MM.1S (cell line): ENCODE data around the gene GPR173.

Experiments used
- DNase-seq: peaks from one replicate; pipeline ENCODE4 v3.0.0-alpha.2; 2015
- H2AFZ ChIP-seq: fragments of 300-600 bp; sonication (generic); 2 replicates; pipeline ENCODE4 v1.6.0; 2016; ENCODE audit warnings: antibody characterized with exemption, low read length
- H3F3A ChIP-seq: fragments of 300-600 bp; sonication (generic); 2 replicates; pipeline ENCODE4 v1.6.1; 2016; ENCODE audit warnings: mild to moderate bottlenecking, antibody characterized with exemption, low read length, moderate library complexity, mixed read lengths; ENCODE audit not compliant: insufficient read depth
- H3K27ac ChIP-seq: fragments of 300-600 bp; sonication (generic); 2 replicates; pipeline ENCODE4 v1.5.1; 2016; ENCODE audit warnings: mild to moderate bottlenecking, low read length
- H3K27me3 ChIP-seq: fragments of 300-600 bp; sonication (generic); replicated peaks from 2 replicates; pipeline ENCODE4 v1.6.0; 2016; ENCODE audit warnings: low read length; ENCODE audit not compliant: insufficient read depth
- H3K36me3 ChIP-seq: fragments of 300-600 bp; sonication (generic); replicated peaks from 2 replicates; pipeline ENCODE4 v1.6.1; 2016; ENCODE audit warnings: mild to moderate bottlenecking, low read length, mixed read lengths; ENCODE audit not compliant: insufficient read depth
- H3K4me1 ChIP-seq: fragments of 300-600 bp; sonication (generic); 2 replicates; pipeline ENCODE4 v1.6.1; 2016; ENCODE audit warnings: low read length, mixed read lengths
- H3K4me2 ChIP-seq: fragments of 300-600 bp; sonication (generic); 2 replicates; pipeline ENCODE4 v1.6.0; 2016; ENCODE audit warnings: low read depth, low read length
- H3K4me3 ChIP-seq: fragments of 300-600 bp; sonication (generic); 2 replicates; pipeline ENCODE4 v1.5.1; 2016; ENCODE audit warnings: low read length, mixed read lengths
- H3K79me2 ChIP-seq: fragments of 300-600 bp; sonication (generic); 2 replicates; pipeline ENCODE4 v1.6.1; 2016; ENCODE audit warnings: mixed run types, low read length, mixed read lengths
- H3K9ac ChIP-seq: fragments of 300-600 bp; sonication (generic); 2 replicates; pipeline ENCODE4 v1.6.1; 2016; ENCODE audit warnings: low read length, mixed read lengths
- H3K9me2 ChIP-seq: fragments of 300-600 bp; sonication (generic); replicated peaks from 2 replicates; pipeline ENCODE4 v1.6.1; 2016; ENCODE audit warnings: mild to moderate bottlenecking, low read length, mixed read lengths; ENCODE audit not compliant: insufficient read depth
- H3K9me3 ChIP-seq: fragments of 300-600 bp; sonication (generic); replicated peaks from 2 replicates; pipeline ENCODE4 v1.6.1; 2016; ENCODE audit warnings: mild to moderate bottlenecking, low read length, mixed read lengths; ENCODE audit not compliant: insufficient read depth
- H4K20me1 ChIP-seq: fragments of 300-600 bp; sonication (generic); 2 replicates; pipeline ENCODE4 v1.6.1; 2016; ENCODE audit warnings: mild to moderate bottlenecking, low read length, moderate library complexity, mixed read lengths; ENCODE audit not compliant: insufficient read depth
- EZH2 ChIP-seq: fragments of 300-600 bp; sonication (generic); optimal IDR thresholded peaks from 2 replicates; pipeline ENCODE3; 2017; ENCODE audit warnings: low read depth, mild to moderate bottlenecking, antibody characterized with exemption, low read length, mixed read lengths
- EZH2phosphoT487 ChIP-seq: fragments of 300-600 bp; sonication (generic); IDR thresholded peaks from 2 replicates; pipeline ENCODE4 v1.6.1; 2018; ENCODE audit warnings: antibody characterized with exemption, low read length
- TF ChIP-seq, protein P1 (sequence below): fragments of 300-600 bp; sonication (generic); IDR thresholded peaks from 2 replicates; pipeline ENCODE4 v1.5.1; 2016; ENCODE audit warnings: antibody characterized with exemption, low read length, mixed read lengths

The GPR173 gene

GRCh38 chrX:53082773-53083616, 34.4 kb downstream of the GPR173 start:
- H3K27ac ChIP-seq = no peak overlapping the region; the same call in 1 of the 2 replicates
- no peak for TF ChIP-seq EZH2phosphoT487
- no peak for TF ChIP-seq EZH2
- TF ChIP-seq, protein P1, sequence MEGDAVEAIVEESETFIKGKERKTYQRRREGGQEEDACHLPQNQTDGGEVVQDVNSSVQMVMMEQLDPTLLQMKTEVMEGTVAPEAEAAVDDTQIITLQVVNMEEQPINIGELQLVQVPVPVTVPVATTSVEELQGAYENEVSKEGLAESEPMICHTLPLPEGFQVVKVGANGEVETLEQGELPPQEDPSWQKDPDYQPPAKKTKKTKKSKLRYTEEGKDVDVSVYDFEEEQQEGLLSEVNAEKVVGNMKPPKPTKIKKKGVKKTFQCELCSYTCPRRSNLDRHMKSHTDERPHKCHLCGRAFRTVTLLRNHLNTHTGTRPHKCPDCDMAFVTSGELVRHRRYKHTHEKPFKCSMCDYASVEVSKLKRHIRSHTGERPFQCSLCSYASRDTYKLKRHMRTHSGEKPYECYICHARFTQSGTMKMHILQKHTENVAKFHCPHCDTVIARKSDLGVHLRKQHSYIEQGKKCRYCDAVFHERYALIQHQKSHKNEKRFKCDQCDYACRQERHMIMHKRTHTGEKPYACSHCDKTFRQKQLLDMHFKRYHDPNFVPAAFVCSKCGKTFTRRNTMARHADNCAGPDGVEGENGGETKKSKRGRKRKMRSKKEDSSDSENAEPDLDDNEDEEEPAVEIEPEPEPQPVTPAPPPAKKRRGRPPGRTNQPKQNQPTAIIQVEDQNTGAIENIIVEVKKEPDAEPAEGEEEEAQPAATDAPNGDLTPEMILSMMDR = no peak
- H3K9me3 ChIP-seq = no peaks in the 10 kb centered on the region
- no peaks in the 10 kb centered on the region for H4K20me1 ChIP-seq
- peak overlapping the region; percentile 71 for H3K9ac ChIP-seq
- no peaks in the 10 kb centered on the region for H3K79me2 ChIP-seq
- H3K4me2 ChIP-seq = peak overlapping the region; percentile 72; the same call in 1 of the 2 replicates
- H3K27me3 ChIP-seq = no peaks in the 10 kb centered on the region
- H3F3A ChIP-seq = no peaks in the 10 kb centered on the region
- no peak for DNase-seq
- H2AFZ ChIP-seq = peak overlapping the region; percentile 45; the same call in 1 of the 2 replicates
- no peaks in the 10 kb centered on the region for H3K36me3 ChIP-seq
- no peaks in the 10 kb centered on the region for H3K9me2 ChIP-seq
- H3K4me1 ChIP-seq = no peaks in the 10 kb centered on the region
- H3K4me3 ChIP-seq = peak overlapping the region; percentile 73

- Histone ChIP-seq H3K27ac (no peak overlapping the region), H3K9ac (no peak overlapping the region), H3K9me2 (no peaks in the 10 kb centered on the region), H3K4me1 (no peaks in the 10 kb centered on the region), H3K27me3 (no peaks in the 10 kb centered on the region), H3K36me3 (no peaks in the 10 kb centered on the region), H3K9me3 (no peaks in the 10 kb centered on the region), H4K20me1 (no peaks in the 10 kb centered on the region), H3K4me3 (no peak overlapping the region), H2AFZ (no peak overlapping the region), H3K4me2 (no peak overlapping the region), H3F3A (no peaks in the 10 kb centered on the region), H3K79me2 (no peaks in the 10 kb centered on the region)
- TF ChIP-seq EZH2 (no peak), EZH2phosphoT487 (no peak)
- TF ChIP-seq, protein P1 = no peak
- DNase-seq = no peak
These were observed 35.5 kb downstream of the GPR173 start for GRCh38 chrX:53084043-53084570.

GRCh38 chrX:53084863-53085262, 36.3 kb downstream of the GPR173 start:
- no peak overlapping the region for H3K4me3 ChIP-seq
- H3K9me2 ChIP-seq = no peaks in the 10 kb centered on the region
- no peaks in the 10 kb centered on the region for H3K9me3 ChIP-seq
- no peak overlapping the region for H3K27ac ChIP-seq
- H3K27me3 ChIP-seq = no peaks in the 10 kb centered on the region
- H3K4me1 ChIP-seq = no peaks in the 10 kb centered on the region
- no peaks in the 10 kb centered on the region for H3K36me3 ChIP-seq
- no peak for DNase-seq
- no peak overlapping the region for H2AFZ ChIP-seq
- no peak overlapping the region for H3K9ac ChIP-seq
- TF ChIP-seq EZH2phosphoT487 = no peak
- TF ChIP-seq, protein P1 = no peak
- no peak for TF ChIP-seq EZH2
- no peaks in the 10 kb centered on the region for H3F3A ChIP-seq
- no peak overlapping the region for H3K4me2 ChIP-seq
- no peaks in the 10 kb centered on the region for H4K20me1 ChIP-seq
- H3K79me2 ChIP-seq = no peaks in the 10 kb centered on the region
